GM12891 (cell line): ENCODE measurements around the gene OPCML.

Source experiments
- DNase-seq: peaks from one replicate; pipeline ENCODE4 v3.0.0; 2011; ENCODE audit warnings: low spot score; ENCODE audit not compliant: insufficient read length
- FAIRE-seq: peaks from 2 replicates; lab custom pipeline; 2011; peaks lifted over from hg19 to GRCh38; lab: Jason Lieb, UNC
- PAX5 ChIP-seq: IDR thresholded peaks from 2 replicates; pipeline ENCODE4 v1.6.1; 2011; ENCODE audit warnings: low read length, moderate library complexity, mild to moderate bottlenecking; ENCODE audit not compliant: insufficient read depth, severe bottlenecking
- POLR2A ChIP-seq: IDR thresholded peaks from 2 replicates; pipeline ENCODE4 v1.6.1; 2011; ENCODE audit warnings: low read depth, low read length, control low read depth
- POLR2AphosphoS5 ChIP-seq: IDR thresholded peaks from 2 replicates; pipeline ENCODE4 v1.6.1; 2011; ENCODE audit warnings: low read depth, low read length, control low read depth
- POU2F2 ChIP-seq: IDR thresholded peaks from 2 replicates; pipeline ENCODE4 v1.6.1; 2011; ENCODE audit warnings: low read depth, mild to moderate bottlenecking, control low read depth, low read length, moderate library complexity
- SPI1 ChIP-seq: IDR thresholded peaks from 2 replicates; pipeline ENCODE4 v1.6.1; 2011; ENCODE audit warnings: low read depth, low read length, control low read depth
- TAF1 ChIP-seq: IDR thresholded peaks from 2 replicates; pipeline ENCODE4 v1.6.1; 2011; ENCODE audit warnings: low read depth, low read length, control low read depth

The OPCML gene

DNA sequence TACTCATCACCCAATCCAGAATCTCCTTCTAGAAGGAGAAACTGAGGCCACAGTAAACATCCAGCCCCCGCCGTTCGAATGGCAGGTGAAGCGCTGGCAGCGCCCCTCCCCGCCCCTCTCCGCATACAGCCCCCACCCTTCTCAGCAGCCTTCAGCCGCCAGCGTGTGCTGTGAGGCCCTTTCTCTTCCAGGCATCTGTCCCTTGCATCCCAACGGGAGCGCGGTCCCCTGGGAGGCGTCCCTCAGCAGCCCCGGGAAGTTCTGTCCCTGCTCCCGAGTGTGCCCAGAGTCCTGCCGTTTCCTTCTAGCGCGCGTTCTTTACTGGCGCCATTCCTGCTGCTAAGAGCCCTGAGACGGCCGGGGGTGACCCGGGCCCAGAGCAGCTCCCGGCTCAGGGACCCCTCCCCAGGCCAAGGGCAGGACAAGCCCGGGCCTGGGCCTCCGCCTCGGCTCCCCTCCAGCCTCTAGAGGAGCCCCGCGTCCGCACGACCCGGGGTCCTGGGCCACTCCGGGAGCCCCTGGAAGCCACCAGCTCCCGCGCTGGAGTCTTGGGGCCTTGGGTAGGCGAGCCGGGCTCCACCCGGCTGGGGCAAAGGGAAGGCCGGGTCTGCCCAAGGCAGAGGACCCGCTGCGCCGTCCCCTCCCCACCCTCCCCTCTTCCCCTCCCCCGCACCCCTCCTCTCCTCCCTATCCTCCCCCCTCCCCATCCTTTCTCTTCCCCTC is 450.4 kb downstream of the OPCML start:
- TF ChIP-seq POLR2A (no peak), TAF1 (no peak), PAX5 (no peak), SPI1 (no peak), POU2F2 (no peak), POLR2AphosphoS5 (no peak)
- DNase-seq (no peak), FAIRE-seq (no peak)

DNA sequence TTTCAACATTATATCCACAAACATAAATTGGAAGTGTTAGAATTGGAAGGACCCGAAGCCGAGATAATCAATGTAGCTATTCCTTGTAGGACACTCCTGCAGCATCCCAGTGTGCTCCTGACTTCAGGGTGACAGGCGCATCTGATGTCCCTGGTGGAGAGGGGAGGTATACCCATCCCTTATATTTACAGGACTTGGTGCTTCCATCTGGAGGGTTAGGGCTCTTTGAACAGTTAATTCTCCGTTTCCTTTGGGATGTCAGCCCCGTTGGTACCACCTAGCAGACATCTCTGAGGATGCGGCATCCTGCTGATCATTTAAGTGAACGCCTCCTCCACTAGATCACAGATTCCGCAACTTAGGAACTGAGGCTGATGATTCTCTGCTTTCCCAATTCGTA is 451.3 kb downstream of the OPCML start:
- TF ChIP-seq PAX5: no peak
- no peak for TF ChIP-seq POU2F2
- TF ChIP-seq POLR2AphosphoS5: no peak
- TF ChIP-seq POLR2A: no peak
- TF ChIP-seq TAF1: no peak
- TF ChIP-seq SPI1: no peak
- FAIRE-seq: no peak

DNA sequence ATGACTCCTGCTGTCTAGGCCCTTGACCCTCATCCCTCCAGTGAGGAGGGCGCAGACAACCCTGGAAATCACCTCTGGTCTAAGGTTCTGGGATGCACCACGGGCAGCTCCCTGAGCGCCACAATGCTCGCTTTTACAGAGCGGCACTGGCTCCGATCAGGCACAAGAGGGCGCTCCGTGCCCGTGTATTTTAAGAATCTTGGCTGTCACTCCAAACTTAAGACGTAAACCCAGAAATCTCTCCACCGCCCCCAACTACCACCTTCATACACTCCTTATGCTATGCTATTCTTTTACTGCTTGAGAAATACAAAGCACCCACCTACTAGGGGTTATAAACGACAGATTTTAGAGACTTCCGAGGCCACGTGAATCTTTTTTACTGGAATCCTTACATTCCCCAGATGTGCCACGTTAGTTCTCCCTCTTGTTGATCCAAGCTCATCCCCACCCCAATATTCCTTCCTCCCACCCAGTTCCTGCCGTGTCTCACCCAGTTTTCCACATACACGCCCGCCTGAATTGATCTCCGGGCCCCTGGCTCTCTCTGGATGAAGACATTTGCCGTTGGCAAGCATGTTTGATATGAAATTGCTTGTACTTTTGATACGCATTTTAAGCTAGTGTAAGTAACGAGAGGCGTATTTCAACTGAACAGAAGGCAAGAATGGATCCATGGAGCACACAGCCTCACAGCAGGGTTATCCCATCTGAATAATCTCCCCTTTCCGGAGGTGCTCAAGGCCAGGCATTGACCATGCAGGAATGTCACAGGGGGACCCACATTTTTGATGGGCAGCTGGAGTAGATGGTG is 453.5 kb downstream of the OPCML start:
- TF ChIP-seq TAF1 (no peak), PAX5 (no peak), SPI1 (no peak), POLR2AphosphoS5 (no peak), POU2F2 (no peak), POLR2A (no peak)
- DNase-seq: peak; percentile 43
- FAIRE-seq: peak; percentile 57

More for the DNA sequence above, 451.3 kb downstream of the OPCML start:
- no peak for DNase-seq

DNA sequence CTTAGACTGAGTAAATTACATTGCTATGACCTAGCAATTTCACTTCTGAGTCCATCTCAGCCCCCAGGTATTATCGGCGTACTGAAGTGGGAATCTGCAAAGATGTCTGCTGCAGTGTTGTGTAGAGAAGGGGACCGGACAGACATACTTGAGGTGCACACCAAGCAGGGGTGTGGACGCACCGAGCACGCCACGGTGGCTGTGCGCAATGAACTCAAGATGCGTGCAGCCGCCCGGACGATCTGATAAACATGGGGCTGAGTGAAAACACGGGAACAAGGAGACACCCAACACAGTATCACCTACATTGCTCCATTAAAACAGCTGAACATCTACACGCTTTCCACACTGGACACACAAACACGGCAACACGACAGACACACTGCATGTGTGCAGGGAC is 454.3 kb downstream of the OPCML start:
- DNase-seq (no peak), FAIRE-seq (no peak)
- TF ChIP-seq TAF1 (no peak), POLR2AphosphoS5 (no peak), POLR2A (no peak), POU2F2 (no peak), PAX5 (no peak), SPI1 (no peak)

DNA sequence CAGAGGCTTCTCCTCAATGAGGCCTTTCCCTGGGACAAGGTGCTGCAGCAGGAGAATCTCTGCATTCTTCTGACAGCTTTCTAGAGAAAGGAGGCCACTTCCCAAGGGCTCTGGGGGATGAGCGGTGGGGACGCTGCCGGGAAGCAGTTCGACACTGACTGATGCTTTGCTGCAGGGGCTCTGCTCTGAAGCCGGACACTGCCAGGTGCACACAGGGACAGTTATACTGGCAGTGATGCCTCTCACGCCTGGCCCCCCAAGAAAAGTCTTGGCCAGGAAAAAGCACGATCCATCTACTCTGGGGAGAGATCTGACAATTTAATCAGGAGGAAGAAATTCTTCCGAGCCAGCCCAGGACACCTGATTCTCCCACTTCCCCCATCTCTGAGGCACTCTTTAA is 456.9 kb downstream of the OPCML start:
- FAIRE-seq (no peak), DNase-seq (no peak)
- TF ChIP-seq TAF1 (no peak), POLR2AphosphoS5 (no peak), PAX5 (no peak), SPI1 (no peak), POLR2A (no peak), POU2F2 (no peak)

DNA sequence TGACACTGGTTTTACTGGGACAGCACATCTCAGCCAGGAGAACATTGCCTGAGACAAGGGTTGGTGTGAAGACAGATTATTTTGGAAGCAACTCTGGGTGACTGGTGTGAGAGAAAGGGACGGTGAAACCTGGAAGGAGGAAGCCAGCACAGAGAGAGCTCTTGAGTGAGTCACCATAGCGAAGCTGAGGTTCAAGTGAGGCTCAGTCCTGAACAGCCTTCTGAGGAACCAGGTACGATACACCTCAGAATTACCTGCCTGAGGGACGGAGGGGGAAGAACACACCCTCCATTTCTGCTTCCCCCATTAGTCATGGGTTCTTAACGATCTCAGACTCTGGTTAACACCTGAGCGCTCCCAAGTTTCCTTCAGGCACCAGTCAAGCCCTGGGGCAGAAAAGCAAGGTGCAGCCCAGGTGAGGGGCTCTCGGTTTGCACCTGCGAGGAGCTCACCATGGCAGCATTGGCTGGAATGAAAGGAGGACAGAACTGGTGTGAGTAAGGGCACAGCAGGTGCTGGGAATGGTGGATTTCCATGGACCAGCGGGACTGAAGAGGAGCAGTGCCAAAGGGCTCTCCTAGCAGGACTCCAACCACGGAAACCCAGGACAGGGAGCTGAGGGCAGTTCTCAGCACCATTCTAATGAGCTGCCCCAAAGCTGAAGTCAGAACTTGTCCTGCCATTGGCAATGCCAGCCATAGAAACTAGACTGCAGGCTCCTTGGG is 459.3 kb downstream of the OPCML start:
- TF ChIP-seq POLR2A (no peak), PAX5 (no peak), TAF1 (no peak), POU2F2 (no peak), POLR2AphosphoS5 (no peak), SPI1 (no peak)
- DNase-seq (no peak), FAIRE-seq (no peak)

DNA sequence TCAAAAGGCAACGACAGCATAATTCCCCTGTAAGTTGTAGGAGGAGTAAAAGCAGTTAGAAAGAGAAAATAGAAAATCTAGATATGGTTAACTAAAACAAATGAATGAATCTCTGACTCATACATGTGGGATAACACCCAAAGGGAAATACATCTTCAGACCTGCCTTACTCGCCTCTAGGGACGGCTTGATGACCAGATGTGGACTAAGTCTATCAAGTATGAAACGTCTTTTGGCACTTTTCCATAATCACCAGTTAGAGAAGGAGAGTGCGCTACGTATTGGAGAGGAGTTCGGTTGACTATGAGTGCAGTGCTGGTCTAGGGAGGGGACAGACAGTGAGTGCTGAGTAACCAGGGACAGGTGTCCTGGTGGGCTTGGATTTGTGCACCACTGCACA is 459.9 kb downstream of the OPCML start:
- FAIRE-seq (no peak), DNase-seq (no peak)
- TF ChIP-seq SPI1 (no peak), POLR2A (no peak), POLR2AphosphoS5 (no peak), TAF1 (no peak), POU2F2 (no peak), PAX5 (no peak)

DNA sequence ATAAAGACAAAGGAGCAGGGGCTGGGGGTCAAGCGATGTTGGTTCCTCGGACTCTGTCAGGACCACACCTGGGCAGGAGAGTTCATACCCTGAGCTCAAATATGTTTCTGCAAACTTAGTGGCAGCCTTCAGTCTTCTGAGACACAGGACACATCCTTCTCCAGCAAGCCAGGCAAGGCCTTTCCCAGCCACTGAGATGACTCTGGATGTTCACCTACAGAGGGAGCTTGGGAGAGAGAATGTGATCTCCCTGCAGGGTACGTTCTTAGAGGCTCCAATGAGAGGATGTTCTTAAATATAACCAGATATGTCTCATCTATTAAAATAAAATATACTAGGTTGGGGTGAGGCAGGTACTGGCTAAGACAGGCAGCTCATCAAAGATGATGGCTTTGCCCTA is 461.5 kb downstream of the OPCML start:
- FAIRE-seq: no peak
- DNase-seq: no peak
- TF ChIP-seq POLR2A: no peak

DNA sequence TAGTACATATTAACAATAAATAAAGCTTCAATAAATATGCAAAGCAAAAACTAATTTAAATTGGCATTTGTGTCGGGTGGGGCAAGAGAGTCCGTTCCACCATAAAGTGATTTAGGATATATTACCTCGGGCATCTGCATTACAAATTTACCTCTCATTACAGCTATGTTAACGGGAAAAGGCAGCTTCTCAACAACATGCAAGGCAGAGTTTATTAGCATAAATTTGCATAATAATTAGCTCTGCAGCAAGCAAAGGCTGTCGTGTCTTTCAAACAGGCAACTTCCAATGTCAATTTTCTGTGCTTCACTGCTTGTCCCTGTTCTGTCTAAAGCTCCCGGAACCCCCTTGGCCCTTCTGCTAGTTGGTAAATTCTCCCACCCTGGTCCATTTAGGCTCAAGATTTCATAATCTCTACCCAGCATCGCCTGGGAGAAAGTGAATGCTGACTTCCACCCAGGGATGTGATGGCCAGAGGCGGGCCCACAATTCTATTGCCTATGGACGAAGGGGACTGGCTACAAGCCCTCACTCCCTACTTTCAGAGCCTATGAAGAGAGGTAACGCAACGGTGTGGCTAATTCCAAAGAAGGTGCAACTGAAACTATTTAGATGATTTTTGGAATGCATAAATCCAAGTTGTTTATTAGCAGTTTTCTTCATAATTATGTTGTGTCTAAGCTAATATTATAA is 462.1 kb downstream of the OPCML start:
- TF ChIP-seq PAX5: no peak
- no peak for TF ChIP-seq SPI1
- TF ChIP-seq TAF1: no peak
- TF ChIP-seq POU2F2: no peak
- TF ChIP-seq POLR2A: no peak
- TF ChIP-seq POLR2AphosphoS5: no peak
- FAIRE-seq: no peak
- no peak for DNase-seq
